HCT116 (cell line): ENCODE measurements around the gene IGSF21. TPM values are rescaled to one million over a fixed set of nuclear protein-coding genes. Genes with fewer than 3 reads are reported as not detected.

Experiments
- ATAC-seq: fragments of 200-7000 bp; cut with Tn5 transposase; 2 replicates; pipeline ENCODE4 v1.9.1; 2020; ENCODE audit warnings: mild to moderate bottlenecking, moderate library complexity
- BruUV-seq: library from RNA; stranded (reverse); fragments of 400-500 nt; replicated peaks from 2 replicates; lab custom pipeline; 2021; lab: Mats Ljungman, UMichigan
- CTCF ChIA-PET: fragments of 300-600 bp; sonication (Branson Sonifier 250); formaldehyde crosslinking; loops from one replicate; lab custom pipeline; 2021; ENCODE audit warnings: antibody characterized with exemption; lab: Charles Lee
- POLR2A ChIA-PET: fragments of 300-600, 350-600 bp; sonication (Branson Sonifier 250); formaldehyde crosslinking; loops from one replicate; lab custom pipeline; 2021; ENCODE audit warnings: antibody characterized with exemption; lab: Charles Lee
- RAD21 ChIA-PET, 2 experiments: fragments of 300-600 bp; sonication (Branson Sonifier 250); formaldehyde crosslinking; loops; one replicate each; lab custom pipeline; 2023; ENCODE audit warnings: low total read pairs in 2 of 2; ENCODE audit not compliant: uncharacterized antibody in 2 of 2, unreplicated experiment in 2 of 2, low non-redundant PET in 1 of 2; lab: Charles Lee
- DNase-seq: peaks from one replicate; pipeline ENCODE4 v3.0.0-alpha.2; 2010; ENCODE audit warnings: low read depth, low spot score
- H2AFZ ChIP-seq: fragments of 200-600 bp; shearing (Covaris generic), sonication (generic); 2 replicates; pipeline ENCODE4 v1.6.1; 2017; ENCODE audit warnings: low read depth, mixed run types, mixed read lengths, antibody characterized with exemption, low read length; ENCODE audit not compliant: poor library complexity, severe bottlenecking
- H3K27ac ChIP-seq: 2 replicates; pipeline ENCODE4 v1.5.1; 2012; ENCODE audit warnings: low read depth, low read length
- H3K27me3 ChIP-seq: fragments of 200-600 bp; sonication (generic); 2 replicates; pipeline ENCODE4 v1.6.1; 2016; ENCODE audit warnings: mixed run types, low read length, mixed read lengths; ENCODE audit not compliant: insufficient read depth
- H3K36me3 ChIP-seq, 2 experiments: fragments of 200-500 bp in 1 of 2; fragments of 200-600 bp in 1 of 2; sonication (Bioruptor generic) in 1 of 2; sonication (generic) in 1 of 2; 2 replicates each; pipeline versions ENCODE4 v1.5.1 to v1.6.1; 2014 to 2016; ENCODE audit warnings: low read length in 2 of 2, inconsistent platforms in 1 of 2, mixed read lengths in 1 of 2, mixed run types in 1 of 2; ENCODE audit not compliant: insufficient read depth in 2 of 2, control insufficient read depth in 1 of 2
- H3K4me1 ChIP-seq, 2 experiments: fragments of 200-600 bp in 1 of 2; sonication (generic) in 1 of 2; 2 replicates each; pipeline versions ENCODE4 v1.5.1 to v1.6.1; 2012 to 2017; ENCODE audit warnings: low read length in 2 of 2, inconsistent platforms in 1 of 2, mild to moderate bottlenecking in 1 of 2, mixed read lengths in 1 of 2, mixed run types in 1 of 2, moderate library complexity in 1 of 2; ENCODE audit not compliant: insufficient read depth in 2 of 2, control insufficient read depth in 1 of 2
- H3K4me2 ChIP-seq: fragments of 200-600 bp; sonication (generic); 2 replicates; pipeline ENCODE4 v1.6.1; 2017; ENCODE audit warnings: mixed run types, low read length, mixed read lengths
- H3K4me3 ChIP-seq, 2 experiments: fragments of 200-600 bp in 1 of 2; sonication (generic) in 1 of 2; replicated peaks in 1 of 2; 2 replicates each; pipeline ENCODE4 v1.5.1; 2011 to 2016; ENCODE audit warnings: low read length in 2 of 2, control low read depth in 1 of 2, low read depth in 1 of 2, mild to moderate bottlenecking in 1 of 2, mixed read lengths in 1 of 2, mixed run types in 1 of 2
- H3K79me2 ChIP-seq: fragments of 200-600 bp; sonication (generic); 2 replicates; pipeline ENCODE4 v1.6.1; 2017; ENCODE audit warnings: mild to moderate bottlenecking, mixed run types, low read length, moderate library complexity, mixed read lengths; ENCODE audit not compliant: insufficient read depth
- H3K9ac ChIP-seq: fragments of 200-600 bp; sonication (generic); 2 replicates; pipeline ENCODE4 v1.6.1; 2016; ENCODE audit warnings: low read length, mixed read lengths
- H3K9me2 ChIP-seq: fragments of 200-600 bp; sonication (generic), shearing (Covaris generic); 2 replicates; pipeline ENCODE4 v1.6.1; 2017; ENCODE audit warnings: mixed run types, mild to moderate bottlenecking, moderate library complexity; ENCODE audit not compliant: insufficient read depth
- H3K9me3 ChIP-seq, 2 experiments: fragments of 200-500 bp in 1 of 2; fragments of 200-600 bp in 1 of 2; sonication (Bioruptor generic) in 1 of 2; sonication (generic) in 1 of 2; 2 replicates each; pipeline ENCODE4 v1.6.1; 2014 to 2017; ENCODE audit warnings: low read length in 2 of 2, mixed read lengths in 2 of 2, inconsistent platforms in 1 of 2, low read depth in 1 of 2, mild to moderate bottlenecking in 1 of 2, mixed run types in 1 of 2, moderate library complexity in 1 of 2; ENCODE audit not compliant: control insufficient read depth in 1 of 2, insufficient read depth in 1 of 2
- H4K20me1 ChIP-seq: fragments of 200-600 bp; sonication (generic), shearing (Covaris generic); 2 replicates; pipeline ENCODE4 v1.6.1; 2017; ENCODE audit warnings: mixed run types, mild to moderate bottlenecking, moderate library complexity; ENCODE audit not compliant: insufficient read depth
- CEBPB ChIP-seq: IDR thresholded peaks from 2 replicates; pipeline ENCODE4 v1.6.1; 2012; ENCODE audit warnings: low read depth
- ELF1 ChIP-seq: IDR thresholded peaks from 2 replicates; pipeline ENCODE4 v1.6.1; 2012; ENCODE audit warnings: low read depth, borderline replicate concordance
- EZH2 ChIP-seq: fragments of 200-600 bp; sonication (generic); IDR thresholded peaks from 2 replicates; pipeline ENCODE4 v1.6.1; 2017; ENCODE audit warnings: antibody characterized with exemption, mixed run types
- EZH2phosphoT487 ChIP-seq: fragments of 200-600 bp; IDR thresholded peaks from 2 replicates; pipeline ENCODE4 v1.6.1; 2018; ENCODE audit warnings: antibody characterized with exemption, borderline replicate concordance
- FOSL1 ChIP-seq: IDR thresholded peaks from 2 replicates; pipeline ENCODE4 v1.6.1; 2012; ENCODE audit warnings: low read depth
- MAX ChIP-seq: IDR thresholded peaks from 2 replicates; pipeline ENCODE4 v1.6.1; 2012
- POLR2A ChIP-seq: IDR thresholded peaks from 2 replicates; pipeline ENCODE4 v1.7.0; 2011; ENCODE audit warnings: borderline replicate concordance; ENCODE audit not compliant: insufficient read depth, insufficient read length; ENCODE audit errors: extremely low read depth
- POLR2AphosphoS5 ChIP-seq: IDR thresholded peaks from 2 replicates; pipeline ENCODE4 v1.6.1; 2011; ENCODE audit warnings: mild to moderate bottlenecking, low read depth, low read length, moderate library complexity
- RAD21 ChIP-seq: IDR thresholded peaks from 2 replicates; pipeline ENCODE4 v1.6.1; 2012; ENCODE audit warnings: low read depth, mild to moderate bottlenecking
- REST ChIP-seq: IDR thresholded peaks from 2 replicates; pipeline ENCODE4 v1.6.1; 2012; ENCODE audit warnings: low read depth
- SIN3A ChIP-seq: IDR thresholded peaks from 2 replicates; pipeline ENCODE4 v1.6.1; 2012; ENCODE audit warnings: low read depth
- SRF ChIP-seq: IDR thresholded peaks from 2 replicates; pipeline ENCODE4 v1.6.1; 2012; ENCODE audit warnings: low read depth
- TCF7L2 ChIP-seq: IDR thresholded peaks from 2 replicates; pipeline ENCODE4 v1.7.0; 2011; ENCODE audit warnings: borderline replicate concordance, inconsistent platforms; ENCODE audit not compliant: insufficient read depth, insufficient read length; ENCODE audit errors: extremely low read depth
- ZFX ChIP-seq: fragments of 450-650 bp; IDR thresholded peaks from 2 replicates; pipeline ENCODE4 v1.6.1; 2017
- ZNF274 ChIP-seq: fragments of 200-500 bp; sonication (Bioruptor generic); IDR thresholded peaks from 2 replicates; pipeline ENCODE4 v1.6.1; 2014; ENCODE audit warnings: mild to moderate bottlenecking, low read depth, low read length, inconsistent platforms
- intact Hi-C: fragments of 100-400 bp; cut with micrococcal nuclease; formaldehyde crosslinking; loops from 2 replicates; pipeline ENCODE4 v1.10.0; 2022
- total RNA-seq: library from RNA; stranded (reverse); gene quantifications from one replicate; pipeline ENCODE4 v1.2.1, GENCODE V29; 2021; ENCODE audit not compliant: unreplicated experiment
- TF ChIP-seq, protein P1 (sequence below): IDR thresholded peaks from 2 replicates; pipeline ENCODE4 v1.6.1; 2011; ENCODE audit warnings: mild to moderate bottlenecking, low read length, moderate library complexity; ENCODE audit not compliant: insufficient replicate concordance; ENCODE audit errors: extremely low read depth
- TF ChIP-seq, protein P2 (sequence below): IDR thresholded peaks from 2 replicates; pipeline ENCODE4 v1.6.1; 2012
- TF ChIP-seq, protein P3 (sequence below), 3 experiments: fragments of 200-600 bp in 1 of 3; sonication (generic) in 1 of 3; IDR thresholded peaks in 2 of 3; conservative IDR thresholded peaks in 1 of 3; 2 replicates each; pipeline ENCODE4 v1.5.1; 2012 to 2017; ENCODE audit warnings: low read depth in 2 of 3, low read length in 2 of 3, antibody characterized with exemption in 1 of 3, borderline replicate concordance in 1 of 3, control low read depth in 1 of 3, mild to moderate bottlenecking in 1 of 3, mixed read lengths in 1 of 3, mixed run types in 1 of 3, moderate library complexity in 1 of 3; ENCODE audit not compliant: insufficient read depth in 1 of 3

Gene IGSF21
- total RNA-seq, 1 experiment from 2014 or later = not detected

DNA sequence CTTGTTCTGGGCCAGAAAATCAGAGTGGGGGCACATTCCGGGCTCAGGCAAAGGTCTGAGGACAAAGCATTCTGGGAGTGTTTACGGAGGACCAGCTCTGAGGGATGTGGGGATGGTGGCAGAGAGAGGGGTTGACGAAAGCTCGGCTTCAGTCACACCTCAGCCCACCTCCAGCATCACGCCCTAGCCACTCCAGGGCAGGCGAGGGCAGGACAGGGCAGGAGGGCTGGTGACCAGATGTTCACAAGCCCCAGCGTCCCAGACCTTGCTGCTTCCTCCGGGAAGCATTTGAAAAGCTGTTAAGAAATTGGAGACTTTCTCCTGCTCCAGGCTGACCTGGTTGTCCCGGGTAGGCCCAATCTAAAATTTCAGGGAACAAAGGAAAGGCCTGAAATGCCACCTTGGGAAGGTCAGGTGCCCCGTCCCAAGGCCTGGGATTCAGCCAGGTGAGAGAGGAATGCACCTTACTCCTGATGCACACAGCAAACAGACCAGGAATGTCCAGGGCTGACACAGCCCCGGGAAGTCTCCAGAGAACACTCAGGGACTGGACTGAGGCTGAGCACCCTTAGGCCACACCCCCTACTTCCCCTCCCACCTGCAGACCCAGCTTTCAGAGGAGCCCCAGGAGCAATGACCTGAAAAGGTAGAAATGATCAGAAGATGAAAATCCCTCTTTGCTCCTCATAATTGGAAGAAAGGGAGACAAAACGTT, 301.2 kb downstream of the IGSF21 start:
- H3K4me1 ChIP-seq = peaks cover 3 to 8% of the 10 kb centered on the region in 2 experiments
- no peaks in the 10 kb centered on the region for H3K27me3 ChIP-seq
- no peak overlapping the region for H3K27ac ChIP-seq
- no TSS peak for BruUV-seq
- H2AFZ ChIP-seq = no peak overlapping the region
- H3K9me2 ChIP-seq = no peaks in the 10 kb centered on the region
- no peak for DNase-seq
- no peak for ATAC-seq
- ChIA-PET CTCF (no interaction called here), RAD21 (no interaction called here), POLR2A (no interaction called here)
- no peaks in the 10 kb centered on the region for H3K79me2 ChIP-seq
- H3K9me3 ChIP-seq = peaks cover 5% of the 10 kb centered on the region in 2 experiments; a peak in 2 of 4 replicates
- no peak overlapping the region for H3K4me2 ChIP-seq
- H4K20me1 ChIP-seq = no peaks in the 10 kb centered on the region
- intact Hi-C loops = no loop called here
- H3K36me3 ChIP-seq = no peaks in the 10 kb centered on the region
- TF ChIP-seq EZH2 (no peak), POLR2AphosphoS5 (no peak), MAX (no peak), SIN3A (no peak), ZFX (no peak), FOSL1 (no peak), POLR2A (no peak), TCF7L2 (no peak), SRF (no peak), RAD21 (no peak), EZH2phosphoT487 (no peak), CEBPB (no peak), ZNF274 (no peak), ELF1 (no peak), REST (no peak)
- TF ChIP-seq, protein P1, sequence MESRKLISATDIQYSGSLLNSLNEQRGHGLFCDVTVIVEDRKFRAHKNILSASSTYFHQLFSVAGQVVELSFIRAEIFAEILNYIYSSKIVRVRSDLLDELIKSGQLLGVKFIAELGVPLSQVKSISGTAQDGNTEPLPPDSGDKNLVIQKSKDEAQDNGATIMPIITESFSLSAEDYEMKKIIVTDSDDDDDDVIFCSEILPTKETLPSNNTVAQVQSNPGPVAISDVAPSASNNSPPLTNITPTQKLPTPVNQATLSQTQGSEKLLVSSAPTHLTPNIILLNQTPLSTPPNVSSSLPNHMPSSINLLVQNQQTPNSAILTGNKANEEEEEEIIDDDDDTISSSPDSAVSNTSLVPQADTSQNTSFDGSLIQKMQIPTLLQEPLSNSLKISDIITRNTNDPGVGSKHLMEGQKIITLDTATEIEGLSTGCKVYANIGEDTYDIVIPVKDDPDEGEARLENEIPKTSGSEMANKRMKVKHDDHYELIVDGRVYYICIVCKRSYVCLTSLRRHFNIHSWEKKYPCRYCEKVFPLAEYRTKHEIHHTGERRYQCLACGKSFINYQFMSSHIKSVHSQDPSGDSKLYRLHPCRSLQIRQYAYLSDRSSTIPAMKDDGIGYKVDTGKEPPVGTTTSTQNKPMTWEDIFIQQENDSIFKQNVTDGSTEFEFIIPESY = no peak
- TF ChIP-seq, protein P2, sequence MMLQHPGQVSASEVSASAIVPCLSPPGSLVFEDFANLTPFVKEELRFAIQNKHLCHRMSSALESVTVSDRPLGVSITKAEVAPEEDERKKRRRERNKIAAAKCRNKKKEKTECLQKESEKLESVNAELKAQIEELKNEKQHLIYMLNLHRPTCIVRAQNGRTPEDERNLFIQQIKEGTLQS = no peak
- TF ChIP-seq, protein P3, sequence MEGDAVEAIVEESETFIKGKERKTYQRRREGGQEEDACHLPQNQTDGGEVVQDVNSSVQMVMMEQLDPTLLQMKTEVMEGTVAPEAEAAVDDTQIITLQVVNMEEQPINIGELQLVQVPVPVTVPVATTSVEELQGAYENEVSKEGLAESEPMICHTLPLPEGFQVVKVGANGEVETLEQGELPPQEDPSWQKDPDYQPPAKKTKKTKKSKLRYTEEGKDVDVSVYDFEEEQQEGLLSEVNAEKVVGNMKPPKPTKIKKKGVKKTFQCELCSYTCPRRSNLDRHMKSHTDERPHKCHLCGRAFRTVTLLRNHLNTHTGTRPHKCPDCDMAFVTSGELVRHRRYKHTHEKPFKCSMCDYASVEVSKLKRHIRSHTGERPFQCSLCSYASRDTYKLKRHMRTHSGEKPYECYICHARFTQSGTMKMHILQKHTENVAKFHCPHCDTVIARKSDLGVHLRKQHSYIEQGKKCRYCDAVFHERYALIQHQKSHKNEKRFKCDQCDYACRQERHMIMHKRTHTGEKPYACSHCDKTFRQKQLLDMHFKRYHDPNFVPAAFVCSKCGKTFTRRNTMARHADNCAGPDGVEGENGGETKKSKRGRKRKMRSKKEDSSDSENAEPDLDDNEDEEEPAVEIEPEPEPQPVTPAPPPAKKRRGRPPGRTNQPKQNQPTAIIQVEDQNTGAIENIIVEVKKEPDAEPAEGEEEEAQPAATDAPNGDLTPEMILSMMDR (IDR thresholded peaks at IDR 0.05 in 2 of 3, conservative IDR thresholded peaks at IDR 0.05 in 1 of 3; ENCODE audit: borderline replicate concordance in 1 of 3, insufficient read depth in 1 of 3, low read depth in 2 of 3, low read length in 2 of 3) = no peak
- no peak overlapping the region for H3K9ac ChIP-seq
- no peak overlapping the region for H3K4me3 ChIP-seq
